LNCaP clone FGC (cell line): ENCODE results near the gene SLC44A4.
A peak's percentile ranks its signal among the peaks of the same experiment; 100 is the strongest.

ENCODE experiments used
- DNase-seq: peaks from one replicate; pipeline ENCODE4 v3.0.0-alpha.2; 2011; ENCODE audit warnings: low read depth
- H3K4me3 ChIP-seq: 2 replicates; pipeline ENCODE4 v1.5.1; 2011; ENCODE audit warnings: mild to moderate bottlenecking, low read depth, low read length, control low read depth
- TF ChIP-seq, protein P1 (sequence below): IDR thresholded peaks from 2 replicates; pipeline ENCODE4 v1.5.1; 2012; ENCODE audit warnings: mild to moderate bottlenecking; ENCODE audit not compliant: control insufficient read depth, insufficient read depth; ENCODE audit errors: extremely low read depth

Gene SLC44A4

DNA sequence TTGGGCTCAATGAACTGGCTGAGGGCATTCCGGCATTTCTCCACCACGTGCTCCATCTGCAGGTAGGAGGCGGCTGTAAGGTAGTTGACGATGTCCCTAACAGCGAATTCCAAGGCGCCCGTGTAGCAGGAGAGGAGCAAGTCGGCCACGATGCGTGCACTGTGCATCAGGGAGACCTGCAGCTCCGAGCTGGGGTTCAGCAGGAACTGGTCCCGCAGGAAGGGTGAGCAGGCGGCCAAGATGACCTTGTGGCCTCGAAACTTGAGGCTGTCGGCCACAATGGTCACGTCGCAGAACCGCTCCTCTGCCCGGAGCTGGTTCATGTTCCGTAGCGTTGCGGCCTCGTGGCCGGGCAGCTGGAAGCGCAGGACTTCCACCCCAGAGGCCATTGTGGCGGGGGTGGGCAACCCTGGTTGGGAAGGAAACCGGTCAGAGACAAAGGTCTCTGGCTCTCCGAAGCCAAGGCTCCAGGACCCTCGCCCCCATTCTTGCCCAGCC, 22.2 kb upstream of the SLC44A4 start:
- TF ChIP-seq, protein P1, sequence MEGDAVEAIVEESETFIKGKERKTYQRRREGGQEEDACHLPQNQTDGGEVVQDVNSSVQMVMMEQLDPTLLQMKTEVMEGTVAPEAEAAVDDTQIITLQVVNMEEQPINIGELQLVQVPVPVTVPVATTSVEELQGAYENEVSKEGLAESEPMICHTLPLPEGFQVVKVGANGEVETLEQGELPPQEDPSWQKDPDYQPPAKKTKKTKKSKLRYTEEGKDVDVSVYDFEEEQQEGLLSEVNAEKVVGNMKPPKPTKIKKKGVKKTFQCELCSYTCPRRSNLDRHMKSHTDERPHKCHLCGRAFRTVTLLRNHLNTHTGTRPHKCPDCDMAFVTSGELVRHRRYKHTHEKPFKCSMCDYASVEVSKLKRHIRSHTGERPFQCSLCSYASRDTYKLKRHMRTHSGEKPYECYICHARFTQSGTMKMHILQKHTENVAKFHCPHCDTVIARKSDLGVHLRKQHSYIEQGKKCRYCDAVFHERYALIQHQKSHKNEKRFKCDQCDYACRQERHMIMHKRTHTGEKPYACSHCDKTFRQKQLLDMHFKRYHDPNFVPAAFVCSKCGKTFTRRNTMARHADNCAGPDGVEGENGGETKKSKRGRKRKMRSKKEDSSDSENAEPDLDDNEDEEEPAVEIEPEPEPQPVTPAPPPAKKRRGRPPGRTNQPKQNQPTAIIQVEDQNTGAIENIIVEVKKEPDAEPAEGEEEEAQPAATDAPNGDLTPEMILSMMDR = no peak
- DNase-seq = no peak

DNA sequence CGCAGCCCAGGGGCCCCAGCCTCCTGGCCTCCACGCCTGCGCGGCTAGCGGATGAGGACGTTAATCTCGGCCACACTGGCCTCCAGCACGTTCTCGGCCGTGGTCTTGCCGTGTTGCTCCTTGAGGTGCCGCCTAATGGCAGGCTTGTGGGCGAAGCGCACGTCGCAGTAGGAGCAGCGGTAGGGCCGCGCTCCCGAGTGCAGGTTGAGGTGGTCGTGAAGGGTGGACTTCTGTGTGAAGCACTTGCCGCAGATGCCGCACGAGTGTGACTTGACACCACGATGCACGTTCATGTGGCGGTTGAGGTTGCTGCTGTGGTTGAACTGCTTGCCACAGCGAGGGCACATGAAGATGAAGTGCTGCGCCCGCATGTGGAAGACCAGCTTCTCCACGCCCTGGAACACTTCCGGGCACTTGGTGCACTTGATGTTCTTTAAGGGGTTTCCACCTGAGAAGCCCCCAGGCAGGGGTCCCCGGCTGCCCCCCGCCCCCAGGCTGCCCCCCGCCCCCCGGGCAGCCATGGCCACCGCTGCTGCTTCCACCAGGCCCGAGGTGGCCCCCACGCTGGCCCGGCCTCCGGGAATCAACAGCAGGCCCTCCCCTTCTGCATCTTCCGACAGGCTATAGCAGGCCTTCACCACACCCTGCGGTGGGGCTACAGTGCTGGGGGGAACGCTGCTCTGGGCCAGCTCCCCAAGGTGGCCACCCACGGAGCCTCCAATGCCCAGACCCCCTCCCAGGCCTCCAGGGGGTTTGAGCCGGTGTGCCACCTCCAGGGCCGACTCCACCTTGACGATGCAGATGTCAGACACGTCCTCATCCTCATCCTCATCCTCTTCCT, 21.3 kb upstream of the SLC44A4 start:
- DNase-seq = no peak
- H3K4me3 ChIP-seq = no peak overlapping the region
- TF ChIP-seq, protein P1 = no peak

More for the DNA sequence above, 22.2 kb upstream of the SLC44A4 start:
- H3K4me3 ChIP-seq = peak overlapping the region; percentile 63

DNA sequence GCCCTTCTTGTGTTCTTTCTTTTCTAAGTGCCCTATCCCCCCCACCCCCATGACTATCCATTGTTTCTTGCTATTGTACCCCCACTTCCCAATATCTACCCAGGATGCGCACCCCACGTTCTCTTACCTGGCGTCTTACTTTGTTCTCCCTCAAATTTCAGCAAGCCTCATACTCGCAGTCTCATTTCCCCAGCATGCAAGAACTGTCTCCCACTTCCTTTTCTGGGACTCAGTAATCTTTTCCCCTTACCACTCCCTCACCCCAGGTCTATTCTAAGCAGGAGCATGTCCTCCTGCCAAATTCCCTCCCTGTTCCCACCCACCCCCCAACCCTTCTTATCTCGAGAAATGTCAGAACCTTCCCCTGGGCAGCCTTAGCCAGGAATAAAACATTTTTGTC, 20.4 kb upstream of the SLC44A4 start:
- TF ChIP-seq, protein P1 = no peak
- no peak for DNase-seq
- no peak overlapping the region for H3K4me3 ChIP-seq

DNA sequence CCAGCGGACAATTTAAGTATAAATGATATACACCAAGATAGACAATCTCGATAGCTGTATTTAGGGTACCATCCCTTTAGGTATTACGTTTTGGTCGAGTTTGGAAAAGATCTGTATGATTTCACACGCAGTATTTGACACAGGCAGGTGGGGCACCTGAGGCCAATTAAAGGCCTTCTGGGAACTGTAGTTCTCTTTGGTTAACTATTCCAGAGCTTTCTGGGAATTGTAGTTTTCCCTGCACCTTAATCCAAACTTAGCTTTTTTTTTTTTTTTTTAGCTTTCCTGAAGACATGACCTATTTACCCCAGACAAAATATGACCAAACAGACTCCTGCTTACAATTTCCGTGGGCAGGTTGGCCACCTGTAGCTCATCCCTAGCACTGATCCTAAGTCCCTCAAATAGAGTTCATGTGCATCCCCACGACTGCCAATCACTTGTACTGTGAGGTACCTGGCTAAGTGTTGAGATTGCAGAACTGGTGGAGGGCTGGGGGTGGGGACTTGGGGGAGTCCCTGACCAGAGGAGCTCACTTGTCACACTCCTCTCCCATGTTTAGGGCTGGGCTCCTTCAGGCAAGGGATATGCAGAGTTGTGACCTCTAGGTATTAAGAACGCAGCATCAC, 19.7 kb upstream of the SLC44A4 start:
- DNase-seq = no peak
- H3K4me3 ChIP-seq = peak overlapping the region; percentile 89
- TF ChIP-seq, protein P1 = no peak

DNA sequence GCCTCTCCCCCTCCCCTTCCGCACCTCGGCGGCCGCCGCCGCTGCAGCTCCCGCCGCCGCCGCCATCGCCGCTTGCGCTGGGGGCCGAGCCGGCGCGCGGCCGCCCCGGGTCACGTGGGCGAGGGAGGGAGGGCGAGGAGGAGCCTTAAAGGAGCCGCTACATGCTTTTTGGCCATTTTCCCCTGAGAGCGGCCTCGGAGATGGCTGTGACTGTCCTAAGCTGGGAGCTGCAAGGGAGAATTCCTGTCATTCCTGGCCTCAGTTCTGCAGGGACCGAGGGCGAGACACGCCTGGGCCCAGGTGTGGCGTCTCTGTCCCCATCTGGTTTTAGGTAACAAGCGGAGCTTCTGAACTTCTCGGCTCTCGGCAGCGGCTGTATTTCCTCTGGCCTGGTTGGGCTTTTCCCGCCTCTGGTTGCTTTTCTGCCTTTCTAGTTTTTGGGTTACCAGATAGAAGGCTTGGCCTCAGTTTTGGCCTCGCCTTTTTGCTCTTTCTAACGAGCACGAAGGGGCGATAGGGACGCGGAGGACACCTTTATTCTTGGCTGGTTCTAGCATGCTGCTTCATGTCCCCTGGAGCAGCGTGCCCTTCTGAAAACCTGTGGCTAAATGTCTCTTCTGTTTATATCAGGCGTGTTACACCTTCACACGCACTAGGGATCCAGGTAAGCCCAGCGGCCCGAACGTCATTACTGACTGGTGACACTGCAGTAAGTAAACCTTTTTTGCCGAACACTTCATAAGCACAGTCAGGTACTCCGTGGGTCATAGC, 19.0 kb upstream of the SLC44A4 start, which contains the start of gene EHMT2:
TSS of gene EHMT2 (minus strand) at position 87 of the 771 bp plus-strand sequence. CDS start at position 66, 21 bp downstream.
- TF ChIP-seq, protein P1 = 0 out of 2 replicates have a peak, but pooled peaks have one; percentile 0
- no peak for DNase-seq
- H3K4me3 ChIP-seq = peak within 1 kb of the TSS; percentile 89

DNA sequence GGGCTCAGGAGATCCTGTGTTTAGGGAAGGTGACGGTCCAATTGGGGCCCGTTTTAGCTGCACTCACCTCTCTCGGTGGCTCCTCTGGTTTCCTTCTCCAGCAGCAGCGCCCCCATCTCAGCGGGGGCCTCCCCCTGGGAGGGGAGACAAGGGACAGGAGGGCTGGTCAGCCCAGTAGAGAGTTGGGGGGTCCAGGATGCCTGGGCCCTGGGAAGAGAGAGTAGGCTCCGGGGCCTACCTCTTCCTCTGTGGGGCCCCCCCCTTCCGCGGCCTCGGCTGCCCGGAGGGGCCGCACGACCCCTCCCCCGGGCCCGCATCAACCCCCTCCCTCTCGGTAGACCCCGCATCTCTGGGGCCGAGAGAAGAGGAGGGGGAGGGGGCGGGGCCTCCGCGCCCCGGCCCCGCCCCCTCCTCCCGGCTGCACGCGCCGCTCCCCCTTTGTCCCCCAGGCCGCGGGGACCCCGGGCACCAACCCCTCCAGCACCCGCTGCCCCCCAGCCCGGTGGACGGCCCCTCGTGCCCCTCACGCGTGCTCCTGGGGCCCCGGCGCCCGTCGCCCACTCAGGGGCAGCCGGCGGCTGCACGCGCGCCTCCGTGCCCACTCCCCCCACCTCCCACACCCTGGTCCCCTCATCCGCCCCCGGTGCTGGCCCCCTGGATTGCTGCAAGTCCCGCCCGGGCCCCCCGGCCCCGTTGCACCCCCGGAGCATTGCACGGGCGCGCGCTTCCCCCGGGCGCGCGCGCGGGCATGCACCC, 18.2 kb upstream of the SLC44A4 start:
- TF ChIP-seq, protein P1 = no peak
- peak overlapping the region; percentile 89 for H3K4me3 ChIP-seq
- DNase-seq = no peak
